WTC11 (cell line): ENCODE measurements around the gene TMEM165. TPM values are rescaled to one million over a fixed set of nuclear protein-coding genes. Genes with fewer than 3 reads are reported as not detected.

Source experiments
- ATAC-seq: fragments of 200-7000 bp; cut with Tn5 transposase; 2 replicates; pipeline ENCODE4 v1.10.0; 2021; ENCODE audit warnings: mild to moderate bottlenecking, moderate library complexity
- CTCF ChIA-PET: fragments of 300-600 bp; sonication (Branson Sonifier 250); formaldehyde crosslinking; loops from one replicate; lab custom pipeline; 2021; ENCODE audit warnings: antibody characterized with exemption; lab: Charles Lee
- POLR2A ChIA-PET: fragments of 350-600 bp; sonication (Branson Sonifier 250); formaldehyde crosslinking; loops from one replicate; lab custom pipeline; 2021; ENCODE audit warnings: antibody characterized with exemption; lab: Charles Lee
- DNase-seq: peaks from one replicate; pipeline ENCODE4 v3.0.0; 2021; ENCODE audit warnings: low spot score
- H3K27ac Mint-ChIP-seq: 2 replicates; pipeline ENCODE4 v1.8.0; 2021; ENCODE audit warnings: mixed read lengths
- H3K27me3 Mint-ChIP-seq: 2 replicates; pipeline ENCODE4 v1.8.0; 2021; ENCODE audit warnings: low read depth, mild to moderate bottlenecking, moderate library complexity, mixed read lengths
- H3K36me3 Mint-ChIP-seq: 2 replicates; pipeline ENCODE4 v1.8.0; 2021; ENCODE audit warnings: mixed read lengths
- H3K4me1 Mint-ChIP-seq: 2 replicates; pipeline ENCODE4 v1.8.0; 2022; ENCODE audit warnings: mixed read lengths
- H3K4me3 Mint-ChIP-seq: 2 replicates; pipeline ENCODE4 v1.8.0; 2021; ENCODE audit warnings: mild to moderate bottlenecking, moderate library complexity, mixed read lengths
- H3K9me3 Mint-ChIP-seq: 2 replicates; pipeline ENCODE4 v1.8.0; 2021; ENCODE audit warnings: mixed read lengths
- ESRRA ChIP-seq: sonication (generic); formaldehyde crosslinking; IDR thresholded peaks from 2 replicates; pipeline ENCODE4 v1.8.1; 2022; ENCODE audit warnings: mild to moderate bottlenecking, missing genetic modification reagents, borderline replicate concordance
- HMGXB4 ChIP-seq: sonication (generic); formaldehyde crosslinking; IDR thresholded peaks from 2 replicates; pipeline ENCODE4 v1.8.1; 2023; ENCODE audit warnings: mild to moderate bottlenecking, moderate library complexity, missing genetic modification reagents
- KAT7 ChIP-seq: sonication (generic); formaldehyde crosslinking; IDR thresholded peaks from 2 replicates; pipeline ENCODE4 v1.8.1; 2023; ENCODE audit warnings: missing genetic modification reagents, mild to moderate bottlenecking, borderline replicate concordance
- MYBL2 ChIP-seq: sonication (generic); formaldehyde crosslinking; IDR thresholded peaks from 2 replicates; pipeline ENCODE4 v1.8.1; 2023; ENCODE audit warnings: mild to moderate bottlenecking, moderate library complexity, missing genetic modification reagents
- NFATC4 ChIP-seq: fragments of 250-450 bp; sonication (Bioruptor Pico); IDR thresholded peaks from 2 replicates; pipeline ENCODE4 v1.9.0; 2021; ENCODE audit warnings: mild to moderate bottlenecking
- NFE2L1 ChIP-seq: sonication (generic); formaldehyde crosslinking; IDR thresholded peaks from 2 replicates; pipeline ENCODE4 v1.8.1; 2023; ENCODE audit warnings: missing genetic modification reagents
- RORB ChIP-seq: fragments of 250-450 bp; sonication (Bioruptor Pico); IDR thresholded peaks from 2 replicates; pipeline ENCODE4 v1.9.0; 2021; ENCODE audit warnings: mild to moderate bottlenecking
- ZNF138 ChIP-seq: sonication (generic); formaldehyde crosslinking; conservative IDR thresholded peaks from 2 replicates; pipeline ENCODE4 v1.8.1; 2022; ENCODE audit warnings: mild to moderate bottlenecking, moderate library complexity, missing genetic modification reagents
- ZNF232 ChIP-seq: sonication (generic); formaldehyde crosslinking; IDR thresholded peaks from 2 replicates; pipeline ENCODE4 v1.8.0; 2022; ENCODE audit warnings: mild to moderate bottlenecking, missing genetic modification reagents
- ZNF396 ChIP-seq: fragments of 250-450 bp; sonication (Bioruptor Pico); IDR thresholded peaks from 2 replicates; pipeline ENCODE4 v1.8.0; 2021; ENCODE audit warnings: mild to moderate bottlenecking, moderate library complexity, borderline replicate concordance
- ZNF671 ChIP-seq: fragments of 250-450 bp; sonication (Bioruptor Pico); IDR thresholded peaks from 2 replicates; pipeline ENCODE4 v1.8.0; 2021; ENCODE audit warnings: mild to moderate bottlenecking
- total RNA-seq: library from RNA; stranded (reverse); gene quantifications from 3 replicates; pipeline ENCODE4 v1.2.3, GENCODE V29; 2021
- TF ChIP-seq, protein P1 (sequence below): sonication (generic); formaldehyde crosslinking; IDR thresholded peaks from 2 replicates; pipeline ENCODE4 v1.8.1; 2023; ENCODE audit warnings: mild to moderate bottlenecking, missing genetic modification reagents, moderate library complexity
- TF ChIP-seq, protein P2 (sequence below): sonication (generic); formaldehyde crosslinking; IDR thresholded peaks from 2 replicates; pipeline ENCODE4 v1.8.1; 2023; ENCODE audit warnings: mild to moderate bottlenecking, missing genetic modification reagents, borderline replicate concordance

The TMEM165 gene
- total RNA-seq, 1 experiment from 2014 or later: 88.6 TPM

- no peak for DNase-seq
- no peak overlapping the region for H3K4me3 Mint-ChIP-seq
- ATAC-seq: no peak
- TF ChIP-seq NFE2L1 (CRISPR knock-in tag): no peak
- no peak for TF ChIP-seq ESRRA (CRISPR knock-in tag)
- TF ChIP-seq ZNF138: no peak
- TF ChIP-seq, protein P1, sequence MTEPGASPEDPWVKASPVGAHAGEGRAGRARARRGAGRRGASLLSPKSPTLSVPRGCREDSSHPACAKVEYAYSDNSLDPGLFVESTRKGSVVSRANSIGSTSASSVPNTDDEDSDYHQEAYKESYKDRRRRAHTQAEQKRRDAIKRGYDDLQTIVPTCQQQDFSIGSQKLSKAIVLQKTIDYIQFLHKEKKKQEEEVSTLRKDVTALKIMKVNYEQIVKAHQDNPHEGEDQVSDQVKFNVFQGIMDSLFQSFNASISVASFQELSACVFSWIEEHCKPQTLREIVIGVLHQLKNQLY (CRISPR knock-in tag): no peak
- TF ChIP-seq ZNF396 (CRISPR knock-in tag): no peak
- TF ChIP-seq ZNF232 (CRISPR knock-in tag): no peak
- TF ChIP-seq, protein P2, sequence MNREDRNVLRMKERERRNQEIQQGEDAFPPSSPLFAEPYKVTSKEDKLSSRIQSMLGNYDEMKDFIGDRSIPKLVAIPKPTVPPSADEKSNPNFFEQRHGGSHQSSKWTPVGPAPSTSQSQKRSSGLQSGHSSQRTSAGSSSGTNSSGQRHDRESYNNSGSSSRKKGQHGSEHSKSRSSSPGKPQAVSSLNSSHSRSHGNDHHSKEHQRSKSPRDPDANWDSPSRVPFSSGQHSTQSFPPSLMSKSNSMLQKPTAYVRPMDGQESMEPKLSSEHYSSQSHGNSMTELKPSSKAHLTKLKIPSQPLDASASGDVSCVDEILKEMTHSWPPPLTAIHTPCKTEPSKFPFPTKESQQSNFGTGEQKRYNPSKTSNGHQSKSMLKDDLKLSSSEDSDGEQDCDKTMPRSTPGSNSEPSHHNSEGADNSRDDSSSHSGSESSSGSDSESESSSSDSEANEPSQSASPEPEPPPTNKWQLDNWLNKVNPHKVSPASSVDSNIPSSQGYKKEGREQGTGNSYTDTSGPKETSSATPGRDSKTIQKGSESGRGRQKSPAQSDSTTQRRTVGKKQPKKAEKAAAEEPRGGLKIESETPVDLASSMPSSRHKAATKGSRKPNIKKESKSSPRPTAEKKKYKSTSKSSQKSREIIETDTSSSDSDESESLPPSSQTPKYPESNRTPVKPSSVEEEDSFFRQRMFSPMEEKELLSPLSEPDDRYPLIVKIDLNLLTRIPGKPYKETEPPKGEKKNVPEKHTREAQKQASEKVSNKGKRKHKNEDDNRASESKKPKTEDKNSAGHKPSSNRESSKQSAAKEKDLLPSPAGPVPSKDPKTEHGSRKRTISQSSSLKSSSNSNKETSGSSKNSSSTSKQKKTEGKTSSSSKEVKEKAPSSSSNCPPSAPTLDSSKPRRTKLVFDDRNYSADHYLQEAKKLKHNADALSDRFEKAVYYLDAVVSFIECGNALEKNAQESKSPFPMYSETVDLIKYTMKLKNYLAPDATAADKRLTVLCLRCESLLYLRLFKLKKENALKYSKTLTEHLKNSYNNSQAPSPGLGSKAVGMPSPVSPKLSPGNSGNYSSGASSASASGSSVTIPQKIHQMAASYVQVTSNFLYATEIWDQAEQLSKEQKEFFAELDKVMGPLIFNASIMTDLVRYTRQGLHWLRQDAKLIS (CRISPR knock-in tag): no peak
- no peak for TF ChIP-seq NFATC4 (CRISPR knock-in tag)
- POLR2A ChIA-PET: no interaction called here
- CTCF ChIA-PET: no interaction called here
- no peak overlapping the region for H3K27ac Mint-ChIP-seq
- peaks cover 66% of the 10 kb centered on the region for H3K36me3 Mint-ChIP-seq
- peaks cover 13% of the 10 kb centered on the region for H3K4me1 Mint-ChIP-seq
- no peaks in the 10 kb centered on the region for H3K9me3 Mint-ChIP-seq
- H3K27me3 Mint-ChIP-seq: no peaks in the 10 kb centered on the region
These were observed 29.0 kb downstream of the TMEM165 start for GRCh38 chr4:55424791-55425190.

- H3K27ac Mint-ChIP-seq: peak overlapping the region; percentile 84
- no peaks in the 10 kb centered on the region for H3K9me3 Mint-ChIP-seq
- H3K36me3 Mint-ChIP-seq: peaks cover 24% of the 10 kb centered on the region
- no peak for TF ChIP-seq MYBL2 (CRISPR knock-in tag)
- ATAC-seq (peak; percentile 53), DNase-seq (no peak)
- ChIA-PET POLR2A (interaction anchor here (0.6 kb wide), 1 partner anchor 271 kb away, joined by 4 read pairs; no protein-coding TSS in a partner anchor), CTCF (interaction anchor here (0.8 to 1.4 kb wide), 6 partner anchors 69 to 468 kb away, joined by 4 to 8 read pairs (median 6); no protein-coding TSS in a partner anchor)
- H3K27me3 Mint-ChIP-seq: no peaks in the 10 kb centered on the region
- no peak overlapping the region for H3K4me3 Mint-ChIP-seq
- peaks cover 41% of the 10 kb centered on the region for H3K4me1 Mint-ChIP-seq
These were observed 36.1 kb downstream of the TMEM165 start for GRCh38 chr4:55431710-55432336.

DNA sequence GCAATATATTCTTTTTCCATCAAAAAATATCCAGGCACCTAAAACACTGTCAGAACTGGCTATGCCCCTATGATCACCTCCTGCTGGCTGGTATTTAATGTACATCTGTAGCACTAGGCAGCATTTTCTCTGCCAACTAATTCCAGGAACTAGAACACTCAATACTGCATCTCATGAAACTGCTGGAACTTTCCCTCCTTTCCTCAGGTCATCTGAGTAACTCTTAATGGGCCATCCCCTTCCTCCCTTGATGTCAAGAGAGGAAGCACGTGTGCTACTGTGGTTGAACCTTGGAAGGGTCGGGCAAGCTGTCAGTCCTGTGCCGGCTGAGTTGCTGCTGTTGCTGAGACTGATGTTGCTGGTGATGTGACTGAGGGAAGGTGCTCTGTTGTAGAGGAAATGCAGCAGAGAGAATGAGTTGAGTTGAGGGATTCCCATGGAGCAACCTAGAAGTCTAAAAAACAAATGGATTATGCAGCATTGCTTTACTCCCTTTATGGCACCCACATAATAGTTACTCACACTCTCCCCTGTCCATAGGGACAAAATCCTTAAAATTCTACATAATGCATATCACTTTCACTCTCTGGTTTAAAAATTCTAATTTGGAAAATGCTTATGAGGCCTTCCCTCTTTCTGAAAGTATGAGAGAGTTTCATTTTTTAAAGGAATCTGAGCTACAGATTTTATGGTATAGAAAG is 39.5 kb downstream of the TMEM165 start:
- peaks cover 38% of the 10 kb centered on the region for H3K4me1 Mint-ChIP-seq
- H3K27ac Mint-ChIP-seq: peak overlapping the region; percentile 64
- H3K9me3 Mint-ChIP-seq: no peaks in the 10 kb centered on the region
- peak; percentile 16; the same call in 1 of the 2 replicates for ATAC-seq
- no peaks in the 10 kb centered on the region for H3K27me3 Mint-ChIP-seq
- no peak overlapping the region for H3K4me3 Mint-ChIP-seq
- CTCF ChIA-PET: no interaction called here
- TF ChIP-seq RORB (CRISPR knock-in tag) (no peak), ZNF138 (no peak), KAT7 (no peak), HMGXB4 (CRISPR knock-in tag) (no peak), ZNF671 (CRISPR knock-in tag) (no peak)
- TF ChIP-seq, protein P1 (CRISPR knock-in tag): no peak
- TF ChIP-seq, all 79 proteins: peak for 0
- POLR2A ChIA-PET: no interaction called here
- no peak for DNase-seq
- peaks cover 25% of the 10 kb centered on the region for H3K36me3 Mint-ChIP-seq
